HUES64 (cell line): ENCODE data around the gene HOXA7.

Experiments
- H3K27ac ChIP-seq: 2 replicates; pipeline ENCODE4 v1.7.0; 2013; ENCODE audit warnings: low read depth, low read length, inconsistent platforms
- H3K27me3 ChIP-seq: 2 replicates; pipeline ENCODE4 v1.6.1; 2013; ENCODE audit warnings: mild to moderate bottlenecking, low read length; ENCODE audit not compliant: insufficient read depth
- H3K36me3 ChIP-seq: 2 replicates; pipeline ENCODE4 v1.6.1; 2013; ENCODE audit warnings: mild to moderate bottlenecking, low read length; ENCODE audit not compliant: insufficient read depth
- H3K4me1 ChIP-seq: 2 replicates; pipeline ENCODE4 v1.6.1; 2013; ENCODE audit warnings: mild to moderate bottlenecking, low read length, moderate library complexity; ENCODE audit not compliant: insufficient read depth
- H3K4me3 ChIP-seq: 2 replicates; pipeline ENCODE4 v1.5.1; 2013; ENCODE audit warnings: mild to moderate bottlenecking, low read length, moderate library complexity
- H3K9ac ChIP-seq: 2 replicates; pipeline ENCODE4 v1.6.1; 2013; ENCODE audit warnings: mild to moderate bottlenecking, low read depth, low read length
- H3K9me3 ChIP-seq: 2 replicates; pipeline ENCODE4 v1.6.1; 2013; ENCODE audit warnings: low read depth, low read length; ENCODE audit not compliant: insufficient read depth
- WGBS: fragments of 150-250, 120-280 bp; methylation state at CpG from one replicate; pipeline ENCODE4 v1.1.7; 2013; ENCODE audit warnings: missing lambda C conversion rate; 5-methylcytosine and 5-hydroxymethylcytosine counted together

HOXA7 gene

DNA sequence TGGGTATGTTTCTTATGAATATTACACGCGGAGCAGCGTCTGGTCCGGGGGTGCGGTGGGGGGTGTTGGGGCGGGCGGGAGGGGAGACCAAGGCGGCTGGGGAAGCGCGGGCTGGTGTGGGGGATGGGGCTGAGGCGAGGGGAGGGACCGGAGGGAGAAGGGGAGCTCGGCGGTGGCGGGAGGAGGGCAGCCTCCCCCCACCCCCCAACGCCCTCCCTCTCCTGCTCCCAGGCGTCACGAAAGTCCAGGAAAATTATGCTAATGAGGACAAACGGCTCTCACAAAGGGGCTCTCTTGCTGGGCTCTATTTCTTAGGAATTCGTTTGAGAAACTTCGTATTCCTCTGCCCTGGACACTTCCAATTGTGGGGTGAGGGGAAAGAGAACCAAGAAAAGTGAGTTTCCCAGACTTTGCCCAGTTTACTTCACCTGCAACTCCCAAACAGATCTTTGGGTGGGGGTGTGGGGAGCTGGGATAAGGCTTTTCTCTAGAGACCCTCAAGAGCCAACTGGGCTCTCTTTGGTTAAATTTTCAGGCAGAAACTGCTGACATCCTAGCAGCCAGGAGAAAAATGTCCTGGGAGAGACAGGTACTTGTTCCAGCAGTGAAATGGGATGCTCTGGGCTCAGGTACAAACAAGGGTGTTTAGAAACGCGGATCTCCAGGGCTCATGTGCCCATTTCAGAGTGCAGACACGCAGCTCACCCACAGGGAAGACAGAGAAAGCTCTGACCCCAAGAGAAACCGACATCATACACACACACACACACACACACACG, 42.3 kb downstream of the HOXA7 start:
- WGBS, result 3% methylated on average over 13 of the region's 26 CpGs
- Histone ChIP-seq H3K27me3 (peaks cover 98% of the 10 kb centered on the region), H3K4me3 (no peak overlapping the region), H3K27ac (no peak overlapping the region), H3K9ac (no peak overlapping the region), H3K36me3 (no peaks in the 10 kb centered on the region), H3K9me3 (no peaks in the 10 kb centered on the region), H3K4me1 (peaks cover 8% of the 10 kb centered on the region)

DNA sequence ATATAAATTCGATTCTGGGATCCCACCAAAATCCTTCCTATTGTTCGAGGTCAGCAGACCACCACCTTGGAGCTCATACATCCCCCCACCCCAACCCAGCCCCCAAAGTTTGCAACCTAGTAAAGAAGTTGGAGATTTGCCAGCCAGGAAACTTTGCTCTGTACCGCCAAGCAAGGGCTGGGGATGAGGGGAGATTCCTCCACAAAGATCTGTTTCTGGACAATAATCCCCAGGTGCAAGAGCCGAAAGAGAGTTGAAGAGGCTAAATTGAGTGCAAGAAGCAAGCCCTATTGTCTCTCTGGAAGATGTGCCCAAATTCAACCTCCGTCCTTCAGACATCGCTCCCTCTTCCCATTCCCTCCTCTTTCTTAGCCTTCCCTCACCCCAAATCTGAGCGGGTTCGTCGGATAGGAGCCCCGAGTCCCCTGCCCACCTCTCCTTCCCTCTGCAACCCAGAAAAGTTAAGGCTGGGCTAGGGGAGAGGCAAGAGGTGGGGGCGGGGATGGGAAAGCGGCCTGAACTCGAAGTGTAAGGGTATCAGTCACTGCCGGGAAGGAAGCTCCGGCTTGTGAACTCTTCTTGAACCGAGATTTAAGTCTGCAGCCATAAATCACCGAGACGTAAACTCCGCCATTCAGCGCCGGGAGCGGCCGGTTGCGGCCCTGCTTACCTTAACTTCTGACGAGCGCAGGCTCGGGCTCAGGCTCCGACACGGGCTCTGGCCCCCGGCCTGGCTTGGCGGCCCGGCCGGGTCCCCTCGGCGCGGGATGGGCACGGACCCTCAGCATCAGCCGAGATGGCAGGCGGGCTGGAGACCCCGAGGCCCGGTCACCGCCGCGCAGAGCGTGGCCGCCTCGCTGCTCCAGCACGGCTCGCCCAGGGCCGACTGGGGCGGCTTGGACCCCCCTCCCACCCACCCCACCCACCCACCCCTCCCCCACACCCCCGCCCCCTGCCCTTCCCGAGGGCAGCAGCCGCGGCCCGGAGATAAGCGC, 43.2 kb downstream of the HOXA7 start:
- Histone ChIP-seq H3K36me3 (no peaks in the 10 kb centered on the region), H3K27me3 (peaks cover 98% of the 10 kb centered on the region), H3K4me3 (peak overlapping the region; percentile 5; the same call in 1 of the 2 replicates), H3K9ac (no peak overlapping the region), H3K27ac (no peak overlapping the region), H3K4me1 (peaks cover 8% of the 10 kb centered on the region), H3K9me3 (no peaks in the 10 kb centered on the region)
- 1% methylated on average over 41 of the region's 57 CpGs for WGBS

GRCh38 chr7:27112361-27112760, 44.1 kb downstream of the HOXA7 start:
- H3K27ac ChIP-seq, result no peak overlapping the region
- H3K9me3 ChIP-seq, result no peaks in the 10 kb centered on the region
- peaks cover 98% of the 10 kb centered on the region for H3K27me3 ChIP-seq
- H3K9ac ChIP-seq, result no peak overlapping the region
- H3K36me3 ChIP-seq, result no peaks in the 10 kb centered on the region
- no peak overlapping the region for H3K4me3 ChIP-seq
- peaks cover 8% of the 10 kb centered on the region for H3K4me1 ChIP-seq
- WGBS, result 35% methylated on average over 3 of the region's 4 CpGs

DNA sequence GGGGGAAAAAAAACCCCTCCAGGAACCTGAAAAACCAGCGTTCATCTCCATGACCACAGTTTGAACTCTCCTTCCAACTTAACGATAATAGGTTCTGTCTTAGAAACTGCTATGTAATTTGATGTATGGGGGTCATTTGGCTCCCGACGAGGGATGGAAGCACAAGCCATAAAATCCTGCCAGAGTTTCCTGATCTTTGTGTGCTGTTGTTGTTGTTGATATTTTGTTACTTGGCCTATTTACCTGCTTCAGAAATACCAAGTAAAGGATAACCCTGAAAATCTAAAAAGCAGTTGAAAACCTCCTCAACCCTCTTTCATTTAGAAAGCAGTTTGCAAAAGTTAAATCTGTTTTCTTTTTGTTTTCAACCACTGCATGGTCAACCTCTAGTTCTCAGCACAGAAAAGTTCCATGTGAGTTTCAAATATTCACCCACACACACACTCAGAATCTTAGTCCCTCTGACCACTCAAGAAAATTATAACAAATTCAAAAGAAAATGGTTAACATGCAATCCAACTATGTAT, 44.7 kb downstream of the HOXA7 start:
- 6% methylated on average over 3 of the region's 4 CpGs for WGBS
- Histone ChIP-seq H3K9me3 (no peaks in the 10 kb centered on the region), H3K4me1 (peaks cover 11% of the 10 kb centered on the region), H3K4me3 (no peak overlapping the region), H3K27me3 (peaks cover 98% of the 10 kb centered on the region), H3K9ac (no peak overlapping the region), H3K27ac (no peak overlapping the region), H3K36me3 (no peaks in the 10 kb centered on the region)

GRCh38 chr7:27111042-27111750, 45.3 kb downstream of the HOXA7 start:
- Histone ChIP-seq H3K9ac (no peak overlapping the region), H3K4me1 (peaks cover 16% of the 10 kb centered on the region), H3K27me3 (peaks cover 98% of the 10 kb centered on the region), H3K4me3 (peak overlapping the region; percentile 43), H3K27ac (no peak overlapping the region), H3K9me3 (no peaks in the 10 kb centered on the region), H3K36me3 (no peaks in the 10 kb centered on the region)
- 6% methylated on average over 4 of the region's 6 CpGs for WGBS

DNA sequence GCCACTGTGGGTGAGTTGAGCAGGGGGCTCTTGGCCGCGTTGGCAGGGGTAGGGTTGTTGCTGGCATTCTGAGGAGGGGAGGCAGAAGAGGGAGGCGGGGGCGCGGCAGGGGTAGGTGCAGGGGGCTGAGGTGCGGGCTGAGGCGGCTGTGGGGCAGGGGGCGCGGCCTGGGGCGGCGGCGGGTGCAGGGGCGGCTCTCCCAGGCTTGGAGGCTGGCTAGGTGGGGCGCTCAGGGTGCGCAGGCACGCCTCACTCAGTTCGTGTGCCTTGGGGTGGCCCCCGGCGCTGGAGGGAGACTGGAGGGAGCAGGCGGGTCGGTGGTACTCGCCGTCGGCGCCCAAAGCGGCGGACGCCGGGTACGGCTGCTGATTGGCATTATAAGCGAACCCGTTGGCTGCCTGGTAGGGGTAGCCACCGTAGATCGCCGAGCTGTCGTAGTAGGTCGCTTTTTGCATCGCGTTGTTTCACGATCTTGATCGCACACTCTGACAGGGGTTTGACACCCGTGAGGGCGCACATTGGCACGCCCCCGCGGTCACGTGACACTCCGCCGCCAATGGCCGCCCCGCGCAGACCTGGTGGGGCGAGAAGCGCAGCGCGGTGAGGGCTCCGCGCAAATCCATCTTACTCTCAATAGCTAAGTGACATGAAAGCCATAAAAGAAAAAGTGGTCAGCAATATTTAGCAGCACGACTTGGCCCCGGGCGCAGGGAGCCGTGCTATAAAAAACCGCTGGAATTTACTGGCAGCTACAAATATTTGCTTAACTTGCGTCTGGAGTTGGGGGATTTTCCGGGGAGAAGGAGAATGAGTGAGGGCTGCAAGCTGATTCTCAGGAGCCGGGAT, 46.1 kb downstream of the HOXA7 start:
- Histone ChIP-seq H3K4me1 (peaks cover 15% of the 10 kb centered on the region), H3K4me3 (peak overlapping the region; percentile 43), H3K36me3 (no peaks in the 10 kb centered on the region), H3K27ac (no peak overlapping the region), H3K9me3 (no peaks in the 10 kb centered on the region), H3K9ac (no peak overlapping the region), H3K27me3 (peaks cover 98% of the 10 kb centered on the region)
- WGBS, result 3% methylated on average over 66 of the region's 66 CpGs

DNA sequence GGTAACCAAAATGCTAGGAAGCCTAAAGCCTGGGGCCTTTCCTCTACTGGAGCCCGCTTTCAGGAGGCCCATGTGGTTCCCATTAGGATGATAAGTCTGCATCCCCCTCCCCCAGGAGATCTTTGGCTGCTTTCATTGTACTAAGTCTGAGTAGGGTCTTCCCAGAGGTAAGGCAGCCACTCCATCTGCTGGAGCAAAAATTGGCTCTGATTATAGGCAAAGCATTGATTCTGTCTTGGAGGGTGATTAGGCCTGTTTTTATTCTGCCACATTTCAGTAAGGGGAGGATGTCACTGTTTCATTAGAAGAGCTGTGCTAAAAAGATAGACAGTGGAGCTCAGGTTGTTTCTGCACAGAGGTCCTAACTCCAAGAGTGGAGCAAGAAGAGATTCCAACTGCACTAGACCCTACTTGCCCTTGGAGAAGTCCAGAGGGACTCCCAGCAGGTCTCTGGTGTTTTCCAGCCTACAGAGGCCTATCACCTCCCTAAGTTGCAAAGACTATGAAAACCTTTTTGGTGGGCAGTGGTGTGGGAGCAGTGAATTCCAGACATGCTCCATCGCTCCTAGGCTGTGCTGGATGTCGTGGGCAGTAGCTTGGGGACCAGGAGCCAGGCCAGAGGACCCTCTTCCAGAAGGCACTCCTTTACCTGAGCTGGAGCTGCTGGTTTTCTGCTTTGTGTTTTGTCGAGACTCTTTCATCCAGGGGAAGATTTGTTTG, 46.8 kb downstream of the HOXA7 start:
- no peaks in the 10 kb centered on the region for H3K36me3 ChIP-seq
- peaks cover 12% of the 10 kb centered on the region for H3K4me1 ChIP-seq
- WGBS, result 53% methylated on average over 4 of the region's 4 CpGs
- H3K27ac ChIP-seq, result no peak overlapping the region
- H3K4me3 ChIP-seq, result no peak overlapping the region
- no peak overlapping the region for H3K9ac ChIP-seq
- peaks cover 98% of the 10 kb centered on the region for H3K27me3 ChIP-seq
- no peaks in the 10 kb centered on the region for H3K9me3 ChIP-seq

- peaks cover 9% of the 10 kb centered on the region; the same call in 1 of the 2 replicates for H3K4me1 ChIP-seq
- no peak overlapping the region; the same call in 1 of the 2 replicates for H3K4me3 ChIP-seq
- no peaks in the 10 kb centered on the region for H3K36me3 ChIP-seq
- no peak overlapping the region for H3K9ac ChIP-seq
- no peak overlapping the region for H3K27ac ChIP-seq
- peaks cover 100% of the 10 kb centered on the region for H3K27me3 ChIP-seq
- WGBS, result 3% methylated on average over 40 of the region's 41 CpGs
- H3K9me3 ChIP-seq, result no peaks in the 10 kb centered on the region
Observed at GRCh38 chr7:27108390-27109127, 47.9 kb downstream of the HOXA7 start.
